HepG2 (cell line): ENCODE measurements around the gene NSL1. TPM values are rescaled to one million over a fixed set of nuclear protein-coding genes. Genes with fewer than 3 reads are reported as not detected.

ENCODE experiments used
- BRD4 ChIP-seq: sonication (generic); formaldehyde crosslinking; IDR thresholded peaks from 2 replicates; pipeline ENCODE4 v1.4.0; 2020; ENCODE audit warnings: missing genetic modification reagents
- CEBPG ChIP-seq: IDR thresholded peaks from 2 replicates; pipeline ENCODE4 v1.6.1; 2016
- KDM3A ChIP-seq: IDR thresholded peaks from 2 replicates; pipeline ENCODE4 v1.6.1; 2018; ENCODE audit warnings: low read depth, missing compliant biosample characterization
- NCOA2 ChIP-seq: sonication (generic); formaldehyde crosslinking; IDR thresholded peaks from 2 replicates; pipeline ENCODE4 v1.8.0; 2022; ENCODE audit warnings: inconsistent platforms
- NR2F6 ChIP-seq, 2 experiments: IDR thresholded peaks; 2 replicates each; pipeline ENCODE4 v1.6.1; 2016; ENCODE audit warnings: antibody characterized with exemption in 1 of 2, mild to moderate bottlenecking in 1 of 2
- RELA ChIP-seq: sonication (generic); formaldehyde crosslinking; IDR thresholded peaks from 2 replicates; pipeline ENCODE4 v1.4.0; 2020; ENCODE audit warnings: missing genetic modification reagents
- RXRB ChIP-seq: IDR thresholded peaks from 2 replicates; pipeline ENCODE4 v1.6.1; 2016; ENCODE audit warnings: borderline replicate concordance, missing genetic modification reagents, missing compliant biosample characterization
- SALL1 ChIP-seq: sonication (generic); formaldehyde crosslinking; IDR thresholded peaks from 2 replicates; pipeline ENCODE4 v1.8.0; 2022; ENCODE audit warnings: mild to moderate bottlenecking, missing genetic modification reagents
- SALL2 ChIP-seq: sonication (generic); formaldehyde crosslinking; IDR thresholded peaks from 2 replicates; pipeline ENCODE4 v1.8.1; 2023; ENCODE audit warnings: mild to moderate bottlenecking, missing genetic modification reagents, inconsistent platforms
- SNAPC2 ChIP-seq: sonication (generic); formaldehyde crosslinking; IDR thresholded peaks from 2 replicates; pipeline ENCODE4 v1.8.1; 2022; ENCODE audit warnings: mild to moderate bottlenecking, missing genetic modification reagents
- SOX13 ChIP-seq, 3 experiments: fragments of 450-650 bp in 1 of 3; sonication (generic) in 1 of 3; formaldehyde crosslinking in 1 of 3; IDR thresholded peaks in 2 of 3; conservative IDR thresholded peaks in 1 of 3; 2 replicates each; pipeline versions ENCODE4 v1.5.0 to v1.6.1; 2016 to 2020; ENCODE audit warnings: antibody characterized with exemption in 1 of 3, mild to moderate bottlenecking in 1 of 3, missing compliant biosample characterization in 1 of 3, missing genetic modification reagents in 1 of 3, moderate library complexity in 1 of 3
- ZBTB7A ChIP-seq: sonication (generic); formaldehyde crosslinking; IDR thresholded peaks from 2 replicates; pipeline ENCODE4 v1.8.0; 2022; ENCODE audit warnings: mild to moderate bottlenecking, missing genetic modification reagents
- ZNF44 ChIP-seq: sonication (generic); formaldehyde crosslinking; IDR thresholded peaks from 2 replicates; pipeline ENCODE4 v1.5.1; 2020; ENCODE audit warnings: mild to moderate bottlenecking, missing genetic modification reagents
- polyA plus RNA-seq, 8 experiments: library from polyadenylated mRNA; depleted of rRNA in 3 of 8; stranded (reverse) in 7 of 8; unstranded in 1 of 8; fragments of >200 nt; fragmentation: Illumina TruSeq in 4 of 8; extraction: Trizol in 4 of 8; gene quantifications; 2 replicates each; pipeline versions ENCODE4 v1.2.1 to v1.2.3, GENCODE V29; 2011 to 2016; ENCODE audit warnings: low read depth in 4 of 8, missing spikeins in 1 of 8, mixed read lengths in 1 of 8; ENCODE audit not compliant: insufficient read depth in 1 of 8
- total RNA-seq, 5 experiments: library from RNA; depleted of rRNA; stranded (reverse); fragments of >200 nt; fragmentation: Illumina TruSeq; extraction: Trizol; gene quantifications; 2 replicates each; pipeline ENCODE4 v1.2.3, GENCODE V29; 2016; ENCODE audit warnings: low read depth in 1 of 5
- TF ChIP-seq, protein P1 (sequence below): sonication (generic); formaldehyde crosslinking; conservative IDR thresholded peaks from 2 replicates; pipeline ENCODE4 v1.4.0; 2020; ENCODE audit warnings: missing genetic modification reagents
- TF ChIP-seq, protein P2 (sequence below): sonication (generic); formaldehyde crosslinking; IDR thresholded peaks from 2 replicates; pipeline ENCODE4 v1.5.1; 2020; ENCODE audit warnings: mild to moderate bottlenecking, missing genetic modification reagents, borderline replicate concordance
- TF ChIP-seq, protein P3 (sequence below): sonication (generic); formaldehyde crosslinking; IDR thresholded peaks from 2 replicates; pipeline ENCODE4 v1.5.0; 2020; ENCODE audit warnings: missing genetic modification reagents, mild to moderate bottlenecking, borderline replicate concordance
- TF ChIP-seq, protein P4 (sequence below): IDR thresholded peaks from 2 replicates; pipeline ENCODE4 v1.6.1; 2016; ENCODE audit warnings: low read depth, missing genetic modification reagents, missing compliant biosample characterization

NSL1 gene
- total and polyA plus RNA-seq, 2 of the 13 experiments (the other 11 are each of a cell fraction or from before 2014, with no cell fraction given): 34.5 to 77.4 TPM

DNA sequence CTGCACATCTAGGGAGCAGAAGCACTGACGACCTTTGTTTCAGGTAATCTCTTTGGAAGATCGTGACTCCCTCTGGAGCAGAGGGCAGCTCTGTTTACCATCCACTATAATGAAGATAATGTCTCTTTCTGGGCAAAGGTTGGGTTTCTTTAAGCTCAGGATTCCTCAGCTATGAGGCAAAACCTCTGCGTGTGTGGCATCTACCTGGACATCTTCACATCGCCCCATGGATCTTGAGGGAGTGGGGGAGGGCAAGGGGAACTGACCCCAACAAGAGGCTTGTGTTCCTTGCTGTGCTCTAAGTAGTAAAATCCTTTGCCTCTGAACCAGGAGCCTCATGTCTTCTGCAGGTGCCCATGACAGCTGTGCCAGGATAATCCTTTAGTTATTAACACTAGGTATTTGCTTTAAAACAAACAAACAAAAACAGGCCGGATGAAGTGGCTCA is 36.3 kb upstream of the NSL1 start (continued):
- TF ChIP-seq SALL1 (peak; percentile 62; the same call in 1 of the 2 replicates), SOX13 (IDR thresholded peaks at IDR 0.05) (no peak), SOX13 (CRISPR knock-in tag; conservative IDR thresholded peaks at IDR 0.05 in 1 of 2, IDR thresholded peaks at IDR 0.05 in 1 of 2) (peak in 1 of 2 experiments; percentile 84; a peak in 2 of 4 replicates), SALL2 (CRISPR knock-in tag) (0 out of 2 replicates have a peak, but pooled peaks have one; percentile 7), CEBPG (CRISPR knock-in tag) (peak; percentile 62), NCOA2 (CRISPR knock-in tag) (peak; percentile 74), BRD4 (CRISPR knock-in tag) (peak; percentile 17; the same call in 1 of the 2 replicates), SNAPC2 (CRISPR knock-in tag) (peak; percentile 31; the same call in 1 of the 2 replicates), RELA (CRISPR knock-in tag) (no peak), KDM3A (no peak), ZBTB7A (CRISPR knock-in tag) (no peak), NR2F6 (IDR thresholded peaks at IDR 0.05) (peak; percentile 82), NR2F6 (CRISPR knock-in tag; IDR thresholded peaks at IDR 0.05) (peak; percentile 78), ZNF44 (no peak), RXRB (CRISPR knock-in tag) (peak; percentile 93)
- TF ChIP-seq, protein P1, sequence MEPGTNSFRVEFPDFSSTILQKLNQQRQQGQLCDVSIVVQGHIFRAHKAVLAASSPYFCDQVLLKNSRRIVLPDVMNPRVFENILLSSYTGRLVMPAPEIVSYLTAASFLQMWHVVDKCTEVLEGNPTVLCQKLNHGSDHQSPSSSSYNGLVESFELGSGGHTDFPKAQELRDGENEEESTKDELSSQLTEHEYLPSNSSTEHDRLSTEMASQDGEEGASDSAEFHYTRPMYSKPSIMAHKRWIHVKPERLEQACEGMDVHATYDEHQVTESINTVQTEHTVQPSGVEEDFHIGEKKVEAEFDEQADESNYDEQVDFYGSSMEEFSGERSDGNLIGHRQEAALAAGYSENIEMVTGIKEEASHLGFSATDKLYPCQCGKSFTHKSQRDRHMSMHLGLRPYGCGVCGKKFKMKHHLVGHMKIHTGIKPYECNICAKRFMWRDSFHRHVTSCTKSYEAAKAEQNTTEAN (CRISPR knock-in tag): no peak
- TF ChIP-seq, protein P2, sequence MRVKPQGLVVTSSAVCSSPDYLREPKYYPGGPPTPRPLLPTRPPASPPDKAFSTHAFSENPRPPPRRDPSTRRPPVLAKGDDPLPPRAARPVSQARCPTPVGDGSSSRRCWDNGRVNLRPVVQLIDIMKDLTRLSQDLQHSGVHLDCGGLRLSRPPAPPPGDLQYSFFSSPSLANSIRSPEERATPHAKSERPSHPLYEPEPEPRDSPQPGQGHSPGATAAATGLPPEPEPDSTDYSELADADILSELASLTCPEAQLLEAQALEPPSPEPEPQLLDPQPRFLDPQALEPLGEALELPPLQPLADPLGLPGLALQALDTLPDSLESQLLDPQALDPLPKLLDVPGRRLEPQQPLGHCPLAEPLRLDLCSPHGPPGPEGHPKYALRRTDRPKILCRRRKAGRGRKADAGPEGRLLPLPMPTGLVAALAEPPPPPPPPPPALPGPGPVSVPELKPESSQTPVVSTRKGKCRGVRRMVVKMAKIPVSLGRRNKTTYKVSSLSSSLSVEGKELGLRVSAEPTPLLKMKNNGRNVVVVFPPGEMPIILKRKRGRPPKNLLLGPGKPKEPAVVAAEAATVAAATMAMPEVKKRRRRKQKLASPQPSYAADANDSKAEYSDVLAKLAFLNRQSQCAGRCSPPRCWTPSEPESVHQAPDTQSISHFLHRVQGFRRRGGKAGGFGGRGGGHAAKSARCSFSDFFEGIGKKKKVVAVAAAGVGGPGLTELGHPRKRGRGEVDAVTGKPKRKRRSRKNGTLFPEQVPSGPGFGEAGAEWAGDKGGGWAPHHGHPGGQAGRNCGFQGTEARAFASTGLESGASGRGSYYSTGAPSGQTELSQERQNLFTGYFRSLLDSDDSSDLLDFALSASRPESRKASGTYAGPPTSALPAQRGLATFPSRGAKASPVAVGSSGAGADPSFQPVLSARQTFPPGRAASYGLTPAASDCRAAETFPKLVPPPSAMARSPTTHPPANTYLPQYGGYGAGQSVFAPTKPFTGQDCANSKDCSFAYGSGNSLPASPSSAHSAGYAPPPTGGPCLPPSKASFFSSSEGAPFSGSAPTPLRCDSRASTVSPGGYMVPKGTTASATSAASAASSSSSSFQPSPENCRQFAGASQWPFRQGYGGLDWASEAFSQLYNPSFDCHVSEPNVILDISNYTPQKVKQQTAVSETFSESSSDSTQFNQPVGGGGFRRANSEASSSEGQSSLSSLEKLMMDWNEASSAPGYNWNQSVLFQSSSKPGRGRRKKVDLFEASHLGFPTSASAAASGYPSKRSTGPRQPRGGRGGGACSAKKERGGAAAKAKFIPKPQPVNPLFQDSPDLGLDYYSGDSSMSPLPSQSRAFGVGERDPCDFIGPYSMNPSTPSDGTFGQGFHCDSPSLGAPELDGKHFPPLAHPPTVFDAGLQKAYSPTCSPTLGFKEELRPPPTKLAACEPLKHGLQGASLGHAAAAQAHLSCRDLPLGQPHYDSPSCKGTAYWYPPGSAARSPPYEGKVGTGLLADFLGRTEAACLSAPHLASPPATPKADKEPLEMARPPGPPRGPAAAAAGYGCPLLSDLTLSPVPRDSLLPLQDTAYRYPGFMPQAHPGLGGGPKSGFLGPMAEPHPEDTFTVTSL: peak; percentile 79; the same call in 1 of the 2 replicates
- TF ChIP-seq, protein P3, sequence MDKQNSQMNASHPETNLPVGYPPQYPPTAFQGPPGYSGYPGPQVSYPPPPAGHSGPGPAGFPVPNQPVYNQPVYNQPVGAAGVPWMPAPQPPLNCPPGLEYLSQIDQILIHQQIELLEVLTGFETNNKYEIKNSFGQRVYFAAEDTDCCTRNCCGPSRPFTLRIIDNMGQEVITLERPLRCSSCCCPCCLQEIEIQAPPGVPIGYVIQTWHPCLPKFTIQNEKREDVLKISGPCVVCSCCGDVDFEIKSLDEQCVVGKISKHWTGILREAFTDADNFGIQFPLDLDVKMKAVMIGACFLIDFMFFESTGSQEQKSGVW (CRISPR knock-in tag): no peak
- TF ChIP-seq, protein P4, sequence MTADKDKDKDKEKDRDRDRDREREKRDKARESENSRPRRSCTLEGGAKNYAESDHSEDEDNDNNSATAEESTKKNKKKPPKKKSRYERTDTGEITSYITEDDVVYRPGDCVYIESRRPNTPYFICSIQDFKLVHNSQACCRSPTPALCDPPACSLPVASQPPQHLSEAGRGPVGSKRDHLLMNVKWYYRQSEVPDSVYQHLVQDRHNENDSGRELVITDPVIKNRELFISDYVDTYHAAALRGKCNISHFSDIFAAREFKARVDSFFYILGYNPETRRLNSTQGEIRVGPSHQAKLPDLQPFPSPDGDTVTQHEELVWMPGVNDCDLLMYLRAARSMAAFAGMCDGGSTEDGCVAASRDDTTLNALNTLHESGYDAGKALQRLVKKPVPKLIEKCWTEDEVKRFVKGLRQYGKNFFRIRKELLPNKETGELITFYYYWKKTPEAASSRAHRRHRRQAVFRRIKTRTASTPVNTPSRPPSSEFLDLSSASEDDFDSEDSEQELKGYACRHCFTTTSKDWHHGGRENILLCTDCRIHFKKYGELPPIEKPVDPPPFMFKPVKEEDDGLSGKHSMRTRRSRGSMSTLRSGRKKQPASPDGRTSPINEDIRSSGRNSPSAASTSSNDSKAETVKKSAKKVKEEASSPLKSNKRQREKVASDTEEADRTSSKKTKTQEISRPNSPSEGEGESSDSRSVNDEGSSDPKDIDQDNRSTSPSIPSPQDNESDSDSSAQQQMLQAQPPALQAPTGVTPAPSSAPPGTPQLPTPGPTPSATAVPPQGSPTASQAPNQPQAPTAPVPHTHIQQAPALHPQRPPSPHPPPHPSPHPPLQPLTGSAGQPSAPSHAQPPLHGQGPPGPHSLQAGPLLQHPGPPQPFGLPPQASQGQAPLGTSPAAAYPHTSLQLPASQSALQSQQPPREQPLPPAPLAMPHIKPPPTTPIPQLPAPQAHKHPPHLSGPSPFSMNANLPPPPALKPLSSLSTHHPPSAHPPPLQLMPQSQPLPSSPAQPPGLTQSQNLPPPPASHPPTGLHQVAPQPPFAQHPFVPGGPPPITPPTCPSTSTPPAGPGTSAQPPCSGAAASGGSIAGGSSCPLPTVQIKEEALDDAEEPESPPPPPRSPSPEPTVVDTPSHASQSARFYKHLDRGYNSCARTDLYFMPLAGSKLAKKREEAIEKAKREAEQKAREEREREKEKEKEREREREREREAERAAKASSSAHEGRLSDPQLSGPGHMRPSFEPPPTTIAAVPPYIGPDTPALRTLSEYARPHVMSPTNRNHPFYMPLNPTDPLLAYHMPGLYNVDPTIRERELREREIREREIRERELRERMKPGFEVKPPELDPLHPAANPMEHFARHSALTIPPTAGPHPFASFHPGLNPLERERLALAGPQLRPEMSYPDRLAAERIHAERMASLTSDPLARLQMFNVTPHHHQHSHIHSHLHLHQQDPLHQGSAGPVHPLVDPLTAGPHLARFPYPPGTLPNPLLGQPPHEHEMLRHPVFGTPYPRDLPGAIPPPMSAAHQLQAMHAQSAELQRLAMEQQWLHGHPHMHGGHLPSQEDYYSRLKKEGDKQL (CRISPR knock-in tag): no peak
